Measurements from ENCODE around the gene RFWD3.
A peak's percentile ranks its signal among the peaks of the same experiment; 100 is the strongest.

Gene RFWD3

DNA sequence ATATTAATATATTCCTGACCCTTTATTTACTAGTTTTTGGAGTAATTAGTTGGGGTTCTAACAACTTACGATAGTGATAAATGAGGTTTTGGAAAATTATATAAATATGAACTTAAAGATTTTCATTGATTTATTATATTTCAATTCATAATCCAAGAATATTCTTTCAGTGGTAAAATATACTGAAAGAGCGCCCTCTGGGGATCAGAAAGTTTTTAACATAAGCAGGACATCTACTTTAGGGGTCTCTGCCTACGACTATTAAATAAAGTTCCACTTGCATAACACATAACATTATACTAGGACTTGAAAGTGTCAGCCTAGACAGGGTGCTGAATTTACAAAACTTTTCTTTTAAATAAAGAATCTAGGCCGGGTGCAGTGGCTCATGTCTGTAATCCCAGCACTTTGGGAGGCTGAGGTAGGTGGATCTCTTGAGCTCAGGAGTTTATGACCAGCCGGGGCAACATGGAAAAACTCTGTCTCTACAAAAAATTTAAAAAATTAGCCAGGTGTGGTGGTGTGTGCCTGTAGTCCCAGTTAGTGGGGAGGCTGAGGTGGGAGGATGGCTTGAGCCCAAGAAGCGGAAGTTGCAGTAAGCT, 15.6 kb downstream of the RFWD3 start:
- 0 out of 2 replicates have a peak, but pooled peaks cover 6% of the 10 kb centered on the region for H3F3A ChIP-seq (ENCODE audit: insufficient read depth, low read length)
- no peak overlapping the region for H3K9ac ChIP-seq (ENCODE audit: low read length)
- no peak overlapping the region for H3K4me2 ChIP-seq (ENCODE audit: low read length)
- peaks cover 86% of the 10 kb centered on the region for H3K36me3 ChIP-seq (ENCODE audit: insufficient read depth, low read length)
- no peaks in the 10 kb centered on the region for H3K9me2 ChIP-seq (ENCODE audit: low read depth, low read length)
- H3K9me3 ChIP-seq (ENCODE audit: low read length): no peaks in the 10 kb centered on the region
- H2AFZ ChIP-seq (ENCODE audit: low read length): no peak overlapping the region
- H3K4me1 ChIP-seq (ENCODE audit: insufficient read depth, low read length, severe bottlenecking): no peaks in the 10 kb centered on the region
- H3K4me3 ChIP-seq (ENCODE audit: low read depth, low read length, poor library complexity, severe bottlenecking): no peak overlapping the region
- H3K27me3 ChIP-seq (ENCODE audit: insufficient read depth, low read length): no peaks in the 10 kb centered on the region
- TF ChIP-seq EZH2 (IDR thresholded peaks at IDR 0.05; ENCODE audit: borderline replicate concordance, low read length): no peak
- TF ChIP-seq, protein P1, sequence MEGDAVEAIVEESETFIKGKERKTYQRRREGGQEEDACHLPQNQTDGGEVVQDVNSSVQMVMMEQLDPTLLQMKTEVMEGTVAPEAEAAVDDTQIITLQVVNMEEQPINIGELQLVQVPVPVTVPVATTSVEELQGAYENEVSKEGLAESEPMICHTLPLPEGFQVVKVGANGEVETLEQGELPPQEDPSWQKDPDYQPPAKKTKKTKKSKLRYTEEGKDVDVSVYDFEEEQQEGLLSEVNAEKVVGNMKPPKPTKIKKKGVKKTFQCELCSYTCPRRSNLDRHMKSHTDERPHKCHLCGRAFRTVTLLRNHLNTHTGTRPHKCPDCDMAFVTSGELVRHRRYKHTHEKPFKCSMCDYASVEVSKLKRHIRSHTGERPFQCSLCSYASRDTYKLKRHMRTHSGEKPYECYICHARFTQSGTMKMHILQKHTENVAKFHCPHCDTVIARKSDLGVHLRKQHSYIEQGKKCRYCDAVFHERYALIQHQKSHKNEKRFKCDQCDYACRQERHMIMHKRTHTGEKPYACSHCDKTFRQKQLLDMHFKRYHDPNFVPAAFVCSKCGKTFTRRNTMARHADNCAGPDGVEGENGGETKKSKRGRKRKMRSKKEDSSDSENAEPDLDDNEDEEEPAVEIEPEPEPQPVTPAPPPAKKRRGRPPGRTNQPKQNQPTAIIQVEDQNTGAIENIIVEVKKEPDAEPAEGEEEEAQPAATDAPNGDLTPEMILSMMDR (IDR thresholded peaks at IDR 0.05; ENCODE audit: low read length): peak; percentile 48
- H3K27ac ChIP-seq (ENCODE audit: low read depth, low read length, poor library complexity, severe bottlenecking): no peak overlapping the region
- H4K20me1 ChIP-seq (ENCODE audit: insufficient read depth, low read length): no peaks in the 10 kb centered on the region
- peaks cover 32% of the 10 kb centered on the region for H3K79me2 ChIP-seq (ENCODE audit: insufficient read depth, low read length)

DNA sequence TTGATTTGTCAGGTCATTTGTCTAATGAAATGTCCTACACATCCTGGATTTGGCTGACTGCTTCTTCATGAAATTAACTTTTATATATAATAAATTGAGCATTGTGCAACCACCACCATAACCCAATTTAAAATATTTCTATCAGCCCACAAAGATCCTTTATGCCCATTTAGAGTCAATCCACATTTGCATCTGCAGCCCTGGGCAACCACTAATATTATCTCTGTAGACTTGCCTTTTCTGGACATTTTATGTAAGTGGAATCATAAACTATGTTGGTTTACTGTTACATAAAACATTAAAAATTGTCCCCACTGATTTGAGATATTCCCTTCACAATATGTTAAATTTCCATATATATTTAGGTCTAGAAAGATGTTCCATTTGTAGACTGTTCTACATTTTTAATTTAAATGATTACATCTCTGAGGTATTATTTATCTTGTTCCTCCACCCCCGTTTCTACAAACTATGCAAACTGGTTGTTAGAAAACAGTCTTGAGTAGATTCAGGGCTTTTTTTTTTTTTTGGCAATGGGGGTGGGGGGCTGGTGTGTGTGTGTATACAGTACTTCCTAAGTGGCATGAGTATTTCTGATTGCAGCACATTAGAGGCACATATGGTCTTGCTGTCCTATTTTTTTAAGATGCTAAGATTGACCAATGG, 16.7 kb downstream of the RFWD3 start:
- Histone ChIP-seq H3K9ac (ENCODE audit: low read length) (no peak overlapping the region), H4K20me1 (ENCODE audit: insufficient read depth, low read length) (no peaks in the 10 kb centered on the region; the same call in 1 of the 2 replicates), H3K9me3 (ENCODE audit: low read length) (no peaks in the 10 kb centered on the region), H3K4me2 (ENCODE audit: low read length) (no peak overlapping the region), H3K4me1 (ENCODE audit: insufficient read depth, low read length, severe bottlenecking) (no peaks in the 10 kb centered on the region), H3K27me3 (ENCODE audit: insufficient read depth, low read length) (no peaks in the 10 kb centered on the region), H3K27ac (ENCODE audit: low read depth, low read length, poor library complexity, severe bottlenecking) (no peak overlapping the region), H3K79me2 (ENCODE audit: insufficient read depth, low read length) (peaks cover 31% of the 10 kb centered on the region), H3K36me3 (ENCODE audit: insufficient read depth, low read length) (peaks cover 97% of the 10 kb centered on the region), H3K9me2 (ENCODE audit: low read depth, low read length) (no peaks in the 10 kb centered on the region), H3K4me3 (ENCODE audit: low read depth, low read length, poor library complexity, severe bottlenecking) (no peak overlapping the region), H3F3A (ENCODE audit: insufficient read depth, low read length) (0 out of 2 replicates have a peak, but pooled peaks cover 6% of the 10 kb centered on the region), H2AFZ (ENCODE audit: low read length) (no peak overlapping the region)
- TF ChIP-seq, protein P1 (IDR thresholded peaks at IDR 0.05; ENCODE audit: low read length): no peak
- TF ChIP-seq EZH2 (IDR thresholded peaks at IDR 0.05; ENCODE audit: borderline replicate concordance, low read length): no peak

DNA sequence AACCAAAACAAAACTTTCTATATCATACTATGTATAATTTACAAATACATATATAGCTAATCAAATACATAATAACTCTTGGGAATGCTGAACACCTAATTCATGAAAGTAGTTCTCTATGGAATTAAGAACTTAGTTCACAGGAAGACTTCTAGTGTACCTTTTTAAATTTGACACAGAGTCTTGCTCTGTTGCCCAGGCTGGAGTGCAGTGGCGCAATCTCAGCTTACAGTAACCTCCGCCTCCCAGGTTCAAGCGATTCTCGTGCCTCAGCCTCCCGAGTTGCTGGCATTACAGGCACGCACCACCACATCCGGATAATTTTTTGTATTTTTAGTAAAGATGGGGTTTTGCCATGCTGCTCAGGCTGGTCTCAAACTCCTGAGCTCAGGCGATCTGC, 24.7 kb downstream of the RFWD3 start:
- no peak overlapping the region for H3K4me2 ChIP-seq (ENCODE audit: low read length)
- peaks cover 96% of the 10 kb centered on the region for H3K36me3 ChIP-seq (ENCODE audit: insufficient read depth, low read length)
- H3K79me2 ChIP-seq (ENCODE audit: insufficient read depth, low read length): no peaks in the 10 kb centered on the region

More for the DNA sequence above, 24.7 kb downstream of the RFWD3 start:
- no peaks in the 10 kb centered on the region; the same call in 1 of the 2 replicates for H4K20me1 ChIP-seq (ENCODE audit: insufficient read depth, low read length)
- no peaks in the 10 kb centered on the region for H3K9me3 ChIP-seq (ENCODE audit: low read length)
- no peak overlapping the region for H2AFZ ChIP-seq (ENCODE audit: low read length)
- H3K4me3 ChIP-seq (ENCODE audit: low read depth, low read length, poor library complexity, severe bottlenecking): no peak overlapping the region
- H3K4me1 ChIP-seq (ENCODE audit: insufficient read depth, low read length, severe bottlenecking): no peaks in the 10 kb centered on the region
- no peak overlapping the region for H3K9ac ChIP-seq (ENCODE audit: low read length)
- no peak overlapping the region for H3K27ac ChIP-seq (ENCODE audit: low read depth, low read length, poor library complexity, severe bottlenecking)
- H3F3A ChIP-seq (ENCODE audit: insufficient read depth, low read length): no peaks in the 10 kb centered on the region
- no peaks in the 10 kb centered on the region for H3K9me2 ChIP-seq (ENCODE audit: low read depth, low read length)
- no peaks in the 10 kb centered on the region for H3K27me3 ChIP-seq (ENCODE audit: insufficient read depth, low read length)
- no peak for TF ChIP-seq EZH2 (IDR thresholded peaks at IDR 0.05; ENCODE audit: borderline replicate concordance, low read length)
- TF ChIP-seq, protein P1 (IDR thresholded peaks at IDR 0.05; ENCODE audit: low read length): no peak
